Testis (tissue), 3 donors: Measurements from ENCODE around the gene MAGI1. TPM values are rescaled to one million over a fixed set of nuclear protein-coding genes. Genes with fewer than 3 reads are reported as not detected.

ENCODE experiments used
- DNase-seq: peaks from one replicate; pipeline ENCODE4 v3.0.0-alpha.2; 2019
- H3K27ac ChIP-seq, 2 donors: fragments of 200-600 bp; sonication (generic); one replicate each; pipeline ENCODE4 v1.5.1; 2019
- H3K27me3 ChIP-seq: fragments of 200-600 bp; sonication (generic); one replicate; pipeline ENCODE4 v1.5.1; 2019
- H3K36me3 ChIP-seq: fragments of 200-600 bp; sonication (generic); one replicate; pipeline ENCODE4 v1.5.1; 2017; ENCODE audit warnings: low read depth; ENCODE audit errors: missing control alignments
- H3K4me1 ChIP-seq: fragments of 200-600 bp; sonication (generic); one replicate; pipeline ENCODE4 v1.5.1; 2019
- H3K4me3 ChIP-seq, 2 donors: fragments of 200-600 bp; sonication (generic); one replicate each; pipeline ENCODE4 v1.5.1; 2017 to 2019
- H3K9me3 ChIP-seq: fragments of 200-600 bp; sonication (generic); one replicate; pipeline ENCODE4 v1.5.1; 2017
- POLR2A ChIP-seq: fragments of 450-650 bp; IDR thresholded peaks from one replicate; pipeline ENCODE4 v1.6.1; 2017; ENCODE audit warnings: antibody characterized with exemption, mild to moderate bottlenecking, moderate library complexity
- WGBS, 2 donors: methylation state at CpG; one replicate each; pipeline ENCODE4 v1.1.5; 2018; 5-methylcytosine and 5-hydroxymethylcytosine counted together
- intact Hi-C: fragments of 100-400 bp; cut with DNase I; formaldehyde crosslinking; loops from one replicate; pipeline ENCODE4 v1.15.1; 2023; ENCODE audit warnings: low total_unique reads
- polyA plus RNA-seq: library from polyadenylated mRNA; stranded (reverse); fragments of 350-450 nt; fragmentation: Illumina TruSeq; extraction: RNeasy Lipid Tissue Mini Kit (QIAGEN cat#74804); gene quantifications from one replicate; pipeline ENCODE4 v1.2.3, GENCODE V29; 2014; ENCODE audit warnings: low read depth, low replicate concordance; ENCODE audit not compliant: insufficient read depth
- total RNA-seq, 2 donors: library from RNA; depleted of rRNA; stranded (reverse); fragments of >200 nt; gene quantifications; one replicate each; pipeline ENCODE4 v1.2.3, GENCODE V29; 2016
- TF ChIP-seq, protein P1 (sequence below), 3 experiments: fragments of 450-650 bp in 2 of 3; fragments of 200-600 bp in 1 of 3; sonication (generic) in 1 of 3; IDR thresholded peaks; one replicate each; pipeline ENCODE4 v1.5.1; 2016 to 2019; ENCODE audit warnings: antibody characterized with exemption in 3 of 3, mild to moderate bottlenecking in 2 of 3, moderate library complexity in 1 of 3

Gene MAGI1
- total and polyA plus RNA-seq, 3 donors from 2014 or later, result 55.4 to 60.4 (median 56.1) TPM

DNA sequence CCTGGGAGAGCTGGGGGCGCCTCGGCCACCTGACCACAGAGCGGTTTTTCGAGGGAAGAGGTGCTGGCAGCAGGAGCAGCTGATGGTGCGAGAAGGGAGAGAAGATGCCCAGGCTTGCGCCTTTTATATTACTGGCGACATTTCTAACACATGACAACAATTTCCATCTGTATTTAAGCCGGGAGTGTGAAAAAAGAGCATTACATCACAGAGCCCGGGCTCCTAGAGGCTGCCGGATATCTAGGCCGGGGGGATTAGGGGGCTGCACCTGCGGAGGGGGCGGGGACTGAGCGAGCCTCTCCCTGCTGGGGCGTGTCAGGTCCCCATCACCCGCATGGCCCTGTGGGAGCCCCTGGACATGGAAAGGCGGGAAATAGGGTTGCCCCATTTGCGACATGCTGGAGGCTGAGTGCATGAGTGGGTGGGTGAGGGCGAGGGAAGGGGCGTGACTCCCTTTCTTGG is 440.7 kb downstream of the MAGI1 start:
- no peak for DNase-seq
- Histone ChIP-seq H3K4me3 (no peak overlapping the region), H3K9me3 (no peaks in the 10 kb centered on the region), H3K27me3 (no peaks in the 10 kb centered on the region), H3K36me3 (no peaks in the 10 kb centered on the region), H3K4me1 (peaks cover 8% of the 10 kb centered on the region), H3K27ac (no peak overlapping the region)
- no peak for TF ChIP-seq POLR2A
- TF ChIP-seq, protein P1, sequence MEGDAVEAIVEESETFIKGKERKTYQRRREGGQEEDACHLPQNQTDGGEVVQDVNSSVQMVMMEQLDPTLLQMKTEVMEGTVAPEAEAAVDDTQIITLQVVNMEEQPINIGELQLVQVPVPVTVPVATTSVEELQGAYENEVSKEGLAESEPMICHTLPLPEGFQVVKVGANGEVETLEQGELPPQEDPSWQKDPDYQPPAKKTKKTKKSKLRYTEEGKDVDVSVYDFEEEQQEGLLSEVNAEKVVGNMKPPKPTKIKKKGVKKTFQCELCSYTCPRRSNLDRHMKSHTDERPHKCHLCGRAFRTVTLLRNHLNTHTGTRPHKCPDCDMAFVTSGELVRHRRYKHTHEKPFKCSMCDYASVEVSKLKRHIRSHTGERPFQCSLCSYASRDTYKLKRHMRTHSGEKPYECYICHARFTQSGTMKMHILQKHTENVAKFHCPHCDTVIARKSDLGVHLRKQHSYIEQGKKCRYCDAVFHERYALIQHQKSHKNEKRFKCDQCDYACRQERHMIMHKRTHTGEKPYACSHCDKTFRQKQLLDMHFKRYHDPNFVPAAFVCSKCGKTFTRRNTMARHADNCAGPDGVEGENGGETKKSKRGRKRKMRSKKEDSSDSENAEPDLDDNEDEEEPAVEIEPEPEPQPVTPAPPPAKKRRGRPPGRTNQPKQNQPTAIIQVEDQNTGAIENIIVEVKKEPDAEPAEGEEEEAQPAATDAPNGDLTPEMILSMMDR (IDR thresholded peaks at IDR 0.05), result no peak
- intact Hi-C loops, result no loop called here
- 26 to 28% methylated on average over 15 to 20 of the region's 20 CpGs for WGBS, 2 donors

DNA sequence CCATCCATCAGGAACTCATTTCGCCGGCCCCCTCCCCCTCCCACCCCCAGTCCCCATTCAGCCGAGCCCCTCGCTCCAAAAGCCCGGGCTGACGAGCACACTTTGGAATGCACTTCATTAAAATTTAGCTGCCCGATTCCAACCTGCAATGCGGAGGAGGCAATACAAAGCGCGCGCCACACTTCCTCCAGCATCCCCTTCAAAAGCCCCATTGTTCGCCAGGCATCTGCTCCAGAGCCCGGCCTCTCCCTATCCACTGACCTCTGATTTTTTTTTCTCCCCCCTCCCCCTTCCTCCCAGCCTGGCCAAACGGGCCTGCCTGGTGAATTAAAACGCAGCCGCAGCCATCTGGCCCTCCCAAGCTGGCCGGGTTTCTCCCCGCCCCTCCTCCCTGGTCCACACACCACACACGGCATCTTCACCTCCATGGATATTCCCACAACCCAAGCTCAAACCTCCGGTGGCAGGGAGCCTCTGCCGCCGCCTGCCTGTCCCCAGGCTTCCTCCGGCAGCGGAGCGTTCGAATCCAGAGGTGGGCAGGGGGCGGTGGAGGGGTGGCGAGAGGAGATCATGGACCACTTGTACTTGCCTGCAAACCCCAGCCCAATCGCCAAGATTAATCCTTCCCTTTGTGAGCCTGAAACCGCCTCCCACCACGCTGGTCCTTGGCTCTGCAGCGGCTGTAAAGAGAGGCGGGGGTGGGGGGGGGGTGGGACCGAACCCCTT is 441.3 kb downstream of the MAGI1 start:
- no peak overlapping the region for H3K27ac ChIP-seq
- H3K27me3 ChIP-seq, result no peaks in the 10 kb centered on the region
- peak; percentile 20 for DNase-seq
- intact Hi-C loops, result no loop called here
- peak overlapping the region in 1 of 2 donors; percentile 29 for H3K4me3 ChIP-seq
- peaks cover 8% of the 10 kb centered on the region for H3K4me1 ChIP-seq
- TF ChIP-seq POLR2A, result no peak
- TF ChIP-seq, protein P1 (IDR thresholded peaks at IDR 0.05), result no peak
- H3K9me3 ChIP-seq, result no peaks in the 10 kb centered on the region
- 2 to 3% methylated on average over 24 to 34 of the region's 34 CpGs for WGBS, 2 donors
- no peaks in the 10 kb centered on the region for H3K36me3 ChIP-seq

DNA sequence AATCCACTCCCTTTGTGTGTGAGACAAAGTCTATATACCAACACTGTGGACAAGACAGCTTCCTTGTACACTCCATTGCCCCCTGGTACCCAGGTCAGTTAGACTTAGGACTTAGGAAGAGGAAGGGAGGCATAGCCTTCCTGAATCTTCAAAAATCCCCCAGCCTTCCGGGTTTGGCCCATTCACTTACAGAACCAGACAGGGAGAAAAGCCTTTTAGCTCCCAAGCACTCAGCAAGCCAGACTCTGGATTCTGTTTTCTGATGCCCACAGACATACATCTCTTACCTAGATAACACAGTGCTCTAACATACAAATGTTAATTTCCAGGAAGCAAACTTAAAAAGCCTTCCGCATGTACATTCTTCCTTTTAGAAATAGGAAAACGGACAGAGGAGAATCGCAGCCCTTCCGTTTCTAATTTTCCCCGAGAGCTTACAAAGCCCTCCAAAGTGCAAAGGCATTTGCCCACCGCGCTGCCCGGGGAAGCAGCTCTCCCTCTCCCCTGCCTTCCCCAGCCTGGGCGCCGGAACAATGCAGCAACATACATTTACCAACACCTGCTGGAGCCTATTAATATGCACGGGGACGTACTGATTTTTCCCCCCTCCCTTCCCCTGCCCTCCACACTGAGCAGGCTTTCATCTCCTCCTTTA is 442.0 kb downstream of the MAGI1 start:
- peaks cover 8% of the 10 kb centered on the region for H3K4me1 ChIP-seq
- no peaks in the 10 kb centered on the region for H3K36me3 ChIP-seq
- H3K27me3 ChIP-seq, result no peaks in the 10 kb centered on the region
- no peaks in the 10 kb centered on the region for H3K9me3 ChIP-seq
- WGBS, 2 donors, result 16% methylated on average over 13 of the region's 13 CpGs
- intact Hi-C loops, result no loop called here
- no peak overlapping the region for H3K27ac ChIP-seq
- DNase-seq, result no peak
- H3K4me3 ChIP-seq, result peak overlapping the region in 1 of 2 donors; percentile 29
- TF ChIP-seq, protein P1 (IDR thresholded peaks at IDR 0.05), result no peak
- TF ChIP-seq POLR2A, result no peak

DNA sequence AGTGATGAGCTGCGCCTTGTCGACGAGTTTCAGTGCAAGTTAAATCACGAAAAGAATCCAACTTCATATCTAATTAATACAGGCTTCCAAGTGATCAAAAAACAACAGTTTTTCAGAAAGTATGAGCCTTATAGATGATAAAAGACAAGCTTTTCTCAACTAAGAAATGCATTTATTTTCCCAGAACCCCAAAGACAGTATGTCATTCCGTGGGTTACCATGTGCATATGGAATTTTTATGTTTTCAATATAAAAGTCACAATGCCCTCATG is 442.8 kb downstream of the MAGI1 start:
- DNase-seq, result no peak
- H3K9me3 ChIP-seq, result no peaks in the 10 kb centered on the region
- 83% methylated on average over 5 of the region's 5 CpGs for WGBS, 2 donors
- peaks cover 8% of the 10 kb centered on the region for H3K4me1 ChIP-seq
- no peak overlapping the region for H3K27ac ChIP-seq
- H3K27me3 ChIP-seq, result no peaks in the 10 kb centered on the region
- TF ChIP-seq, protein P1 (IDR thresholded peaks at IDR 0.05), result no peak
- TF ChIP-seq POLR2A, result no peak
- H3K36me3 ChIP-seq, result no peaks in the 10 kb centered on the region
- H3K4me3 ChIP-seq, result no peak overlapping the region
- intact Hi-C loops, result no loop called here
